K562 (cell line): Measurements from ENCODE around the gene UBE2N. TPM values are rescaled to one million over a fixed set of nuclear protein-coding genes. Genes with fewer than 3 reads are reported as not detected.

ENCODE experiments used
- ATAC-seq: fragments of 200-7000 bp; cut with Tn5 transposase; 3 replicates; pipeline ENCODE4 v1.9.1; 2020; ENCODE audit warnings: moderate library complexity
- BruUV-seq: library from RNA; stranded (reverse); fragments of 400-500 nt; replicated peaks from 2 replicates; lab custom pipeline; 2021; lab: Mats Ljungman, UMichigan
- CTCF ChIA-PET: fragments of 300-600 bp; formaldehyde crosslinking; extraction: SDS; loops from one replicate; lab custom pipeline; 2021; ENCODE audit warnings: low intra/inter-chr PET ratio; lab: Yijun Ruan, JAX
- POLR2A ChIA-PET: fragments of 300-600, 350-650 bp; sonication (Branson Sonifier 250); formaldehyde crosslinking; extraction: SDS; loops from one replicate; lab custom pipeline; 2021; ENCODE audit warnings: antibody characterized with exemption, inconsistent platforms; lab: Yijun Ruan, JAX
- DNase-seq, 4 experiments: peaks; one replicate each; pipeline versions ENCODE4 v3.0.0 to v3.0.0-alpha.2; 2011 to 2018; ENCODE audit warnings: low spot score in 3 of 4, mixed read lengths in 3 of 4; ENCODE audit errors: extremely low read depth in 1 of 4
- FAIRE-seq: peaks from 2 replicates; lab custom pipeline; 2011; peaks lifted over from hg19 to GRCh38; lab: Jason Lieb, UNC
- H2AFZ ChIP-seq: 2 replicates; pipeline ENCODE4 v1.6.0; 2011; ENCODE audit warnings: low read depth, low read length, control low read depth, inconsistent platforms
- H3K27ac ChIP-seq: fragments of 200-600 bp; 3 replicates; pipeline ENCODE4 v1.8.0; 2011; ENCODE audit warnings: low read depth, mild to moderate bottlenecking, control low read depth, inconsistent platforms, low read length, moderate library complexity, mixed read lengths; ENCODE audit errors: extremely low read depth
- H3K27me3 ChIP-seq, 2 experiments: fragments of 300-600 bp in 1 of 2; 2 replicates in 1 of 2; 3 replicates in 1 of 2; pipeline versions ENCODE4 v1.6.0 to v1.8.0; 2011; ENCODE audit warnings: inconsistent platforms in 2 of 2, low read length in 2 of 2, mild to moderate bottlenecking in 1 of 2, mixed read lengths in 1 of 2, moderate library complexity in 1 of 2; ENCODE audit not compliant: control insufficient read depth in 2 of 2, insufficient read depth in 2 of 2
- H3K36me3 ChIP-seq: fragments of 300-600 bp; 3 replicates; pipeline ENCODE4 v1.8.0; 2011; ENCODE audit warnings: mild to moderate bottlenecking, low read length, inconsistent platforms; ENCODE audit not compliant: control insufficient read depth, insufficient read depth
- H3K4me1 ChIP-seq, 2 experiments: fragments of 200-600 bp in 1 of 2; replicated peaks in 1 of 2; 2 replicates in 1 of 2; 3 replicates in 1 of 2; pipeline versions ENCODE4 v1.5.1 to v1.8.0; 2011; ENCODE audit warnings: inconsistent platforms in 2 of 2, low read length in 2 of 2, mild to moderate bottlenecking in 1 of 2, mixed read lengths in 1 of 2, moderate library complexity in 1 of 2; ENCODE audit not compliant: control insufficient read depth in 2 of 2, insufficient read depth in 2 of 2
- H3K4me2 ChIP-seq: 2 replicates; pipeline ENCODE4 v1.6.1; 2011; ENCODE audit warnings: low read length, control low read depth, inconsistent platforms, mixed read lengths; ENCODE audit not compliant: insufficient read depth
- H3K4me3 ChIP-seq: fragments of 200-600 bp; sonication (generic), shearing (Covaris generic); 2 replicates; pipeline ENCODE4 v1.5.1; 2016; ENCODE audit warnings: control low read depth, inconsistent platforms
- H3K79me2 ChIP-seq: fragments of 200-600 bp; 3 replicates; pipeline ENCODE4 v1.8.0; 2011; ENCODE audit warnings: low read length, inconsistent platforms; ENCODE audit not compliant: control insufficient read depth, insufficient read depth
- H3K9ac ChIP-seq, 2 experiments: 2 replicates each; pipeline versions ENCODE4 v1.6.0 to v1.6.1; 2011; ENCODE audit warnings: low read depth in 2 of 2, low read length in 2 of 2, control low read depth in 1 of 2, inconsistent platforms in 1 of 2, mild to moderate bottlenecking in 1 of 2, mixed read lengths in 1 of 2; ENCODE audit not compliant: insufficient read depth in 1 of 2
- H3K9me1 ChIP-seq: one replicate; pipeline ENCODE4 v1.6.0; 2011; ENCODE audit warnings: inconsistent platforms, mild to moderate bottlenecking, low read length, moderate library complexity; ENCODE audit not compliant: control insufficient read depth, insufficient read depth
- H3K9me3 ChIP-seq: replicated peaks from 2 replicates; pipeline ENCODE4 v1.5.1; 2011; ENCODE audit warnings: low read depth, low read length, inconsistent platforms; ENCODE audit not compliant: control insufficient read depth, insufficient read depth
- H4K20me1 ChIP-seq: replicated peaks from 2 replicates; pipeline ENCODE4 v1.6.1; 2011; ENCODE audit warnings: low read length, inconsistent platforms, mixed read lengths; ENCODE audit not compliant: control insufficient read depth, insufficient read depth
- ILK ChIP-seq: fragments of 450-650 bp; IDR thresholded peaks from 2 replicates; pipeline ENCODE4 v1.6.1; 2016; ENCODE audit warnings: missing genetic modification characterization, low read depth, mild to moderate bottlenecking, missing compliant biosample characterization, moderate library complexity, borderline replicate concordance
- NFRKB ChIP-seq: fragments of 450-650 bp; IDR thresholded peaks from 2 replicates; pipeline ENCODE4 v1.6.1; 2016; ENCODE audit warnings: low read depth
- SUPT5H ChIP-seq: fragments of 450-650 bp; IDR thresholded peaks from 2 replicates; pipeline ENCODE4 v1.6.1; 2016
- TBP ChIP-seq: optimal IDR thresholded peaks from 2 replicates; pipeline ENCODE3; 2011; ENCODE audit warnings: low read depth, low read length, improper control_type of control experiment
- TGIF2 ChIP-seq: sonication (generic); formaldehyde crosslinking; IDR thresholded peaks from 2 replicates; pipeline ENCODE4 v1.8.1; 2022; ENCODE audit warnings: mild to moderate bottlenecking, missing genetic modification reagents, moderate library complexity
- U2AF2 ChIP-seq: fragments of 200-400 bp; formaldehyde crosslinking; optimal IDR thresholded peaks from 2 replicates; pipeline ENCODE3; 2017; ENCODE audit warnings: low read depth, mild to moderate bottlenecking, low read length
- ZBTB1 ChIP-seq: sonication (generic); formaldehyde crosslinking; IDR thresholded peaks from 2 replicates; pipeline ENCODE4 v1.8.1; 2023; ENCODE audit warnings: missing genetic modification reagents, low read depth, mild to moderate bottlenecking, borderline replicate concordance
- ZNF197 ChIP-seq: fragments of 200-800 bp; sonication (Bioruptor generic); IDR thresholded peaks from 2 replicates; pipeline ENCODE4 v1.6.1; 2016; ENCODE audit warnings: low read depth, missing genetic modification characterization, missing compliant biosample characterization
- WGBS: fragments of 100-300 bp; shearing (Covaris generic); methylation state at CpG from one replicate; pipeline ENCODE4 v1.1.6; 2016; ENCODE audit warnings: low coverage, mixed read lengths; ENCODE audit not compliant: insufficient coverage; ENCODE audit errors: missing lambda C conversion rate; 5-methylcytosine and 5-hydroxymethylcytosine counted together
- in situ Hi-C: fragments of 300-500 bp; cut with MboI; formaldehyde crosslinking; loops from 4 replicates; pipeline ENCODE4 v1.15.0; 2018; ENCODE audit warnings: inconsistent platforms, mixed read lengths
- intact Hi-C: fragments of 100-400 bp; cut with micrococcal nuclease; formaldehyde crosslinking; loops from 2 replicates; pipeline ENCODE4 v1.14.2; 2022
- polyA plus RNA-seq, 8 experiments: library from polyadenylated mRNA; depleted of rRNA in 4 of 8; stranded (reverse) in 5 of 8; unstranded in 3 of 8; fragments of >200 nt; fragmentation: Nextera tagmentation in 2 of 8; fragmentation: Illumina TruSeq in 1 of 8; extraction: Ambion mirVana in 2 of 8; extraction: Trizol in 1 of 8; gene quantifications; 2 replicates each; pipeline versions ENCODE4 v1.2.1 to v1.2.3, GENCODE V29; 2011 to 2014; ENCODE audit warnings: inconsistent platforms in 1 of 8, missing spikeins in 1 of 8
- total RNA-seq, 7 experiments: library from RNA; depleted of rRNA in 6 of 7; stranded (reverse); fragments of >200 nt in 6 of 7; fragmentation: Illumina TruSeq in 2 of 7; extraction: Trizol in 2 of 7; gene quantifications; 2 replicates each; pipeline versions ENCODE4 v1.2.1 to v1.2.3, GENCODE V29; 2011 to 2021; ENCODE audit warnings: low replicate concordance in 1 of 7
- TF ChIP-seq, protein P1 (sequence below), 2 experiments: fragments of 450-650 bp; IDR thresholded peaks; 2 replicates each; pipeline ENCODE4 v1.6.1; 2016; ENCODE audit warnings: mild to moderate bottlenecking in 2 of 2, borderline replicate concordance in 1 of 2, low read depth in 1 of 2, moderate library complexity in 1 of 2
- TF ChIP-seq, protein P2 (sequence below): sonication (generic); formaldehyde crosslinking; IDR thresholded peaks from 2 replicates; pipeline ENCODE4 v1.8.0; 2023; ENCODE audit warnings: mild to moderate bottlenecking, missing genetic modification reagents

The UBE2N gene
- total and polyA plus RNA-seq, 9 of the 15 experiments (the other 6 are each of a cell fraction or from before 2014, with no cell fraction given) = 189 to 826 (median 260) TPM

DNA sequence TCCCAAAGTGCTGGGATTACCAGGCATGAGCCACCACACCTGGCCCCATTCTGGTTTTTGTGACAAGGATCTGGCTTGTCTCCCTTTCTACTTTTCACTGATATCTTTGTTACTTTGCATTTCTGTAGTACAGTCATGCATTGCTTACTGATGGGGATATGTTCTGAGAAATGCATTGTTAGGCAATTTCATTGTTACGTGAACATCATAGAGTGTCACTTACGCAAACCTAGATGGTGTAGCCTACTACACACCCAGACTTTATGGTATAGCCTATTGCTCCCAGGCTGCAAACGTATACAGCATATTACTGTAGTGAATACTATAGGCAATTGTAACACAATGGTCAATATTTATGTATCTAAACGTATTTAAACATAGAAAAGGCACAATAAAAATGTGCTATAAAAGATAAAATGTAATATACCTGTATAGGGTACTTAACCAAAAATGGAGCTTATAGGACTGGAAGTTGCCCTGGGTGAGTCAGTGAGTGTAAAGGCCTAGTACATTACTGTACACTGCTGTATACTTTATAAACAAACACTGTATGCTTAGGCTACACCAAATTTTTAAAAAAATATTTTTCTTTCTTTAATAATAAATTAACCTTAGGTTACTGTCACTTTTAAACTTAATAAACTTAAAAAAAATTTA, 41.5 kb upstream of the UBE2N start:
- WGBS = 92% methylated on average over 4 of the region's 4 CpGs
- POLR2A ChIA-PET = interaction anchor here (1.0 to 1.6 kb wide), 2 partner anchors 8 to 22 kb away, joined by 4 to 6 read pairs; no protein-coding TSS in a partner anchor
- FAIRE-seq (no peak), DNase-seq (no peak), ATAC-seq (0 out of 3 replicates have a peak, but pooled peaks have one; percentile 43)
- BruUV-seq = no TSS peak
- no peaks in the 10 kb centered on the region; a peak in 1 of 5 replicates for H3K4me1 ChIP-seq
- no peaks in the 10 kb centered on the region for H3K9me3 ChIP-seq
- intact Hi-C loops (no loop called here), in situ Hi-C loops (no loop called here)
- H4K20me1 ChIP-seq = no peaks in the 10 kb centered on the region
- CTCF ChIA-PET = no interaction called here
- H3K9ac ChIP-seq = no peak overlapping the region
- peaks cover 4% of the 10 kb centered on the region; the same call in 1 of the 3 replicates for H3K79me2 ChIP-seq
- H2AFZ ChIP-seq = no peak overlapping the region
- H3K4me3 ChIP-seq = no peak overlapping the region
- no peak overlapping the region for H3K4me2 ChIP-seq
- H3K27ac ChIP-seq = no peak overlapping the region
- H3K36me3 ChIP-seq = peaks cover 91% of the 10 kb centered on the region
- no peaks in the 10 kb centered on the region for H3K27me3 ChIP-seq
- no peaks in the 10 kb centered on the region for H3K9me1 ChIP-seq
- TF ChIP-seq, protein P1, sequence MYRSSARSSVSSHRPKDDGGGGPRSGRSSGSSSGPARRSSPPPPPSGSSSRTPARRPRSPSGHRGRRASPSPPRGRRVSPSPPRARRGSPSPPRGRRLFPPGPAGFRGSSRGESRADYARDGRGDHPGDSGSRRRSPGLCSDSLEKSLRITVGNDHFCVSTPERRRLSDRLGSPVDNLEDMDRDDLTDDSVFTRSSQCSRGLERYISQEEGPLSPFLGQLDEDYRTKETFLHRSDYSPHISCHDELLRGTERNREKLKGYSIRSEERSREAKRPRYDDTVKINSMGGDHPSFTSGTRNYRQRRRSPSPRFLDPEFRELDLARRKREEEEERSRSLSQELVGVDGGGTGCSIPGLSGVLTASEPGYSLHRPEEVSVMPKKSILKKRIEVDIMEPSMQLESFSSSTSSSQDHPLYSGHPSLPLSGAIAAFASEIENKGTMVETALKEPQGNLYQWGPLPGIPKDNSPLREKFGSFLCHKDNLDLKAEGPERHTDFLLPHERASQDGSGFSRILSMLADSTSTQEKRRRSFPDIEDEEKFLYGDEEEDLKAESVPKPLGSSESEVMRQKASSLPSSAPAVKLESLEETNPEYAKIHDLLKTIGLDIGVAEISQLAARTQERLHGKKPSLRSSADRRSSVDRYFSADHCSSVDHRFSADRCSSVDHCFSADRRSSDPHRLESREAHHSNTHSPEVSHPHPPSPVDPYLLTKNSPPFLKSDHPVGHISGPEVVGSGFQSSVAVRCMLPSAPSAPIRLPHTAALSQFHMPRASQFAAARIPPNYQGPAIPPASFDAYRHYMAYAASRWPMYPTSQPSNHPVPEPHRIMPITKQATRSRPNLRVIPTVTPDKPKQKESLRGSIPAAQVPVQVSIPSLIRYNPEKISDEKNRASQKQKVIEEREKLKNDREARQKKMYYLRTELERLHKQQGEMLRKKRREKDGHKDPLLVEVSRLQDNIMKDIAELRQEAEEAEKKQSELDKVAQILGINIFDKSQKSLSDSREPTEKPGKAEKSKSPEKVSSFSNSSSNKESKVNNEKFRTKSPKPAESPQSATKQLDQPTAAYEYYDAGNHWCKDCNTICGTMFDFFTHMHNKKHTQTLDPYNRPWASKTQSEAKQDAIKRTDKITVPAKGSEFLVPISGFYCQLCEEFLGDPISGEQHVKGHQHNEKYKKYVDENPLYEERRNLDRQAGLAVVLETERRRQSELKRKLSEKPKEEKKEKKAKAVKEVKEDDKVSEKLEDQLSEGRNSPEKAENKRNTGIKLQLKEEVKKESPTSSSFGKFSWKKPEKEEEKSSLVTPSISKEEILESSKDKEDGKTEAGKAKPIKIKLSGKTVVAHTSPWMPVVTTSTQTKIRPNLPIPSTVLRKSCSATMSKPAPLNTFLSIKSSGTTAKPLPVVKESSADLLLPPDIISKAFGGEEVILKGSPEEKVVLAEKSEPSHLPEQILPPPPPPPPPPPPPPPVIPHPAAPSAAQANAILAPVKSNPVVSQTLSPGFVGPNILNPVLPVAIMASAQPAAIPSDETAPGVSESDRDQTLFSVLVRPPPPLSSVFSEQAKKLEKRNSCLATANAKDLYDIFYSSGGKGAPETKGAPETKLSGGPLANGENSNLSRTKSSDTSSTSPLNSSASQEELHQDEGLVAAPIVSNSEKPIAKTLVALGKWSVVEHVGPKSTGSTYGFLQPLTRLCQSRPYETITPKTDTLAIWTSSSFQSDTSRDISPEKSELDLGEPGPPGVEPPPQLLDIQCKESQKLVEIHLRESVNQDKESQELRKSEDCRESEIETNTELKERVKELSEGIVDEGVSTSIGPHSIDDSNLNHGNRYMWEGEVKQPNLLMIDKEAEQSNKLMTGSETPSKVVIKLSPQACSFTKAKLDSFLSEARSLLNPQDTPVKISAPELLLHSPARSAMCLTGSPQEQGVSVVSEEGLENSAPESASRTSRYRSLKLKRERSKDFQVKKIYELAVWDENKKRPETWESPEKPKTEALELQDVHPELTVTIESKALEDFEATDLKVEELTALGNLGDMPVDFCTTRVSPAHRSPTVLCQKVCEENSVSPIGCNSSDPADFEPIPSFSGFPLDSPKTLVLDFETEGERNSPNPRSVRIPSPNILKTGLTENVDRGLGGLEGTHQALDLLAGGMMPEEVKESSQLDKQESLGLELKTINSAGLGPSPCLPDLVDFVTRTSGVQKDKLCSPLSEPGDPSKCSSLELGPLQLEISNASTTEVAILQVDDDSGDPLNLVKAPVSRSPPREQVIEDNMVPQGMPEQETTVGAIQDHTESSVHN (IDR thresholded peaks at IDR 0.05; ENCODE audit: borderline replicate concordance in 1 of 2, low read depth in 1 of 2) = no peak
- no peak for TF ChIP-seq ILK (tag)
- no peak for TF ChIP-seq TGIF2 (CRISPR knock-in tag)
- TF ChIP-seq, protein P2, sequence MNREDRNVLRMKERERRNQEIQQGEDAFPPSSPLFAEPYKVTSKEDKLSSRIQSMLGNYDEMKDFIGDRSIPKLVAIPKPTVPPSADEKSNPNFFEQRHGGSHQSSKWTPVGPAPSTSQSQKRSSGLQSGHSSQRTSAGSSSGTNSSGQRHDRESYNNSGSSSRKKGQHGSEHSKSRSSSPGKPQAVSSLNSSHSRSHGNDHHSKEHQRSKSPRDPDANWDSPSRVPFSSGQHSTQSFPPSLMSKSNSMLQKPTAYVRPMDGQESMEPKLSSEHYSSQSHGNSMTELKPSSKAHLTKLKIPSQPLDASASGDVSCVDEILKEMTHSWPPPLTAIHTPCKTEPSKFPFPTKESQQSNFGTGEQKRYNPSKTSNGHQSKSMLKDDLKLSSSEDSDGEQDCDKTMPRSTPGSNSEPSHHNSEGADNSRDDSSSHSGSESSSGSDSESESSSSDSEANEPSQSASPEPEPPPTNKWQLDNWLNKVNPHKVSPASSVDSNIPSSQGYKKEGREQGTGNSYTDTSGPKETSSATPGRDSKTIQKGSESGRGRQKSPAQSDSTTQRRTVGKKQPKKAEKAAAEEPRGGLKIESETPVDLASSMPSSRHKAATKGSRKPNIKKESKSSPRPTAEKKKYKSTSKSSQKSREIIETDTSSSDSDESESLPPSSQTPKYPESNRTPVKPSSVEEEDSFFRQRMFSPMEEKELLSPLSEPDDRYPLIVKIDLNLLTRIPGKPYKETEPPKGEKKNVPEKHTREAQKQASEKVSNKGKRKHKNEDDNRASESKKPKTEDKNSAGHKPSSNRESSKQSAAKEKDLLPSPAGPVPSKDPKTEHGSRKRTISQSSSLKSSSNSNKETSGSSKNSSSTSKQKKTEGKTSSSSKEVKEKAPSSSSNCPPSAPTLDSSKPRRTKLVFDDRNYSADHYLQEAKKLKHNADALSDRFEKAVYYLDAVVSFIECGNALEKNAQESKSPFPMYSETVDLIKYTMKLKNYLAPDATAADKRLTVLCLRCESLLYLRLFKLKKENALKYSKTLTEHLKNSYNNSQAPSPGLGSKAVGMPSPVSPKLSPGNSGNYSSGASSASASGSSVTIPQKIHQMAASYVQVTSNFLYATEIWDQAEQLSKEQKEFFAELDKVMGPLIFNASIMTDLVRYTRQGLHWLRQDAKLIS (CRISPR knock-in tag) = no peak
- no peak for TF ChIP-seq NFRKB
- TF ChIP-seq SUPT5H = no peak
- no peak for TF ChIP-seq TBP
- no peak for TF ChIP-seq ZNF197 (CRISPR knock-in tag)
- no peak for TF ChIP-seq ZBTB1 (CRISPR knock-in tag)
- TF ChIP-seq U2AF2 = no peak
